CD4-positive, alpha-beta T cell treated with Interferon alpha-2 for 1 hour (primary cell): Measurements from ENCODE around the gene FILIP1L.

Experiments
- DNase-seq, 2 donors: peaks; one replicate each; pipeline ENCODE4 v3.0.0-alpha.2; 2020 to 2022

The FILIP1L gene

GRCh38 chr3:99947356-99947755 is 166.9 kb downstream of the FILIP1L start:
- no peak for DNase-seq

- no peak for DNase-seq
These were observed 168.8 kb downstream of the FILIP1L start for GRCh38 chr3:99945328-99945995.

- DNase-seq = no peak
These were observed 170.2 kb downstream of the FILIP1L start for GRCh38 chr3:99943931-99944761.

- DNase-seq = no peak
These were observed 173.1 kb downstream of the FILIP1L start for GRCh38 chr3:99941211-99941610.

GRCh38 chr3:99940350-99940749 is 174.0 kb downstream of the FILIP1L start:
- no peak for DNase-seq

GRCh38 chr3:99939876-99940275 is 174.4 kb downstream of the FILIP1L start:
- DNase-seq = no peak

DNA sequence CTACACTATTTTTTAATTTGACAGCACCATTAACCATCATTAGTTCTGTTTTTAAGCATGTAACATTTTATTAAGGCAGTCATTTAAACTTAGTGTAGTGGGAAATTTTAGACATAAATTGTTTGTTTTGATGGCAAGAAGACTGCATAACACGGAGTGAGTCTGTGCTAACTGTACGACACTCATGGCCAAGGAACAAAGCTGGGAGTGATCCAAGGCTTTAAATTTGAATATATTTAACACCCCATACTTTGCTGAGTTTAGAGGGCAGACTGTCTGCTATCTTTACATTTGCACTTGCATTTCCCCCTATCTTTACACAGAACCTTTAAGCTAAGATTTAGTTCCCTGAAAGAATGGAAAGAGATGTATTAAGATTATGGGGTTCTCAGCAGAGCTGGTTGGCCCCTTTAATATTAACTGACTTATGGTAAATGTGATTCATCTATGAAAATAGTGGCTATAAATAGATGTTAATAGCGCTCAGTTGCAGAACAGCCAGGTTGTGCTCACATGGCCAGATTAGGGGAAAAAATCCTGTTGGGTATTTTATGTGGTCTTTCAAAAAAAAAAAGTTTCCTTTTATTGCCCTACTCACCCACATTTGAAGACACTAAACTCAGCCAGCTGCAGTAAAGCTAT is 175.9 kb downstream of the FILIP1L start:
- no peak for DNase-seq

DNA sequence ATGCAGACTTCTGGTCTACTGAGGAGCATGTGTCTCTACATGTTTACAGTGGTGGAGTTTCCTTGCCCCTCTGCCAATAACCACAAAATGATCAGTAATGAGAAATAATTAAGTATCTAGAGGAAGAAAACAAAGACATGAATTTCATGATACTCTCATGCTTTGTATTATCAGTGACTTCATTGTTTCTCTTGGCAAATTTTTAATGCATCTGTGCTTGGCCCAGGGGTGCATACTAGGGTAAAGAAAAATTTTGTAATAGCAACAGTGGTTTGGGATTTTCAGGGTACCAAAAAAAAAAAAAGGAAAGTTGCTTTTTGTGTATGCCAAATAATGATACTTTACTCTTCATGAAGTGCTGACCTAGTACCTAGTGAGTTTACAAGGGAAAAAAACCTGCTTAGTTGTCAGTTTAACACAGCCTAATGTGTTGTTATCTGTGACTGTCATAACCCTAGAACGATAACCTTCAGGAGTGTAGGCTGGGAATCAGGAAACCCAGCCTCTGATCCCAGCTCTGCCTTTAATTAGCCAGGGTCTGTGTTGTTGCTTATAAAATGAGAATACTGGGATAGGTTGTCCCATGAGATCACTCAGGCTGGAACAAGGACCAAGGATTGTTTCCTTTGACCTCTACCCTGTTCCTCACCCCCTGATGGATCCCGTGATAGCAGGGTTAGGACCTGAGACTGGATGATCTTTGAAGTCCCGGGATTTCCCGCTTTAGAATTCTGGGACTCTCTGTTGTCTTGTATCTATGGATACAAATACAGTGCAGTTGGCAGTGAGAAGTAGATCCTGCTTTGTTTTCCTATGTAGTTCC is 179.1 kb downstream of the FILIP1L start:
- no peak for DNase-seq

DNA sequence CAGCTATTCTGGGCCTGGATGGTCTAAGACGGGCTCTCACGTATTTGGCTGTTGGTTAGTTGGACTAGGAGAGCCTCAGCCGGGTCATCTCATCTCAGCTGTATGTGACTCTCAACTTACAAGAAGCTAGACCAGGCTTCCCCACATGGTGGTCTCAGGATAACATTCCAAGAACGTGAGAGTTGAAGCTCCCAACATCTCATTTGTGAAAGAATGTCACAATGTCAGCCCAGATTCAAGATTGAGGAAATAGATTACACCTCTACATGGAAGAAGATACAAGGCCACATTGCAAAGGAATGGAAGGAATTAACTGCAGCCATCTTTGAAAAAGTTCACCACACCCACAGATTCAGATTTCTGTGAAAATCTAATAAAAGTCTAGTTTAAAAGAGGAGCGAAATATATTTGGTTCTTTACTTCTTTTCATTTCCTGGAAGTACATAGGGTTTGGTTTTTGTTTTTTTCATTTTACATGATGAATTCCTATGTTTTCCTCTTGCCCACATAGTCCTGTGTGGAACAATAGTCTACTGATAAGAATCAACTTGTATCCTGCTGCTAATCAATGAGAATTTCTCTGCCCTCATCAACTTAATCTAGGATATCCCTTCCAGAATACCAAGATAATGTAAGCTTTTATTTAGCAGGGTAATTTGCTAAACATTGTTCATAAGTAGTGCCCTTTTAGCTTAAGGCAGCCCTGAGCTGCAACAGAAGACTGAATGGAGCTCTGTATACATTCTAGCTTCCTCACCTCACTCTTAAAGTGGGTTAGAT is 180.1 kb downstream of the FILIP1L start:
- DNase-seq = no peak

GRCh38 chr3:99931059-99931458 is 183.2 kb downstream of the FILIP1L start:
- DNase-seq = no peak

DNA sequence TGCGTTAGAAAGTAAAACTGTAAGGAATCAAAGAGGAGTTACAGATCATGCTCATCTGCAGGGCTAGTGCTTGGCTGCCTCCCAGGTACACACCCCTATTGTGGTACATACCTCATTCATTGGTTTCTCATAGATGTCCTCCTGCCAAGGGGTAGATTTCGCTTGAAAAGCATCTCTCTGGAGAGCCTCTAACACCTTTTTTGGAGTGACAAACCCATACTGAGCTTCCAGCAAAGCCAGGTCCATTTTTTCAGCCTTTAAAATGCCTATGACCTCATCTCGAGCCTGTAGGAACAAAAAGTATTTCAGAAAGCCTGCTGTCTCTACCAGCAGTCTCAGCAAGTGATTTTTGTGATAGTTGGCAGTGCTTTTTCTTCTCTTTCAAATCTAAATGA is 184.6 kb downstream of the FILIP1L start:
- DNase-seq = no peak

GRCh38 chr3:99928771-99929744 is 185.2 kb downstream of the FILIP1L start:
- DNase-seq = no peak

DNA sequence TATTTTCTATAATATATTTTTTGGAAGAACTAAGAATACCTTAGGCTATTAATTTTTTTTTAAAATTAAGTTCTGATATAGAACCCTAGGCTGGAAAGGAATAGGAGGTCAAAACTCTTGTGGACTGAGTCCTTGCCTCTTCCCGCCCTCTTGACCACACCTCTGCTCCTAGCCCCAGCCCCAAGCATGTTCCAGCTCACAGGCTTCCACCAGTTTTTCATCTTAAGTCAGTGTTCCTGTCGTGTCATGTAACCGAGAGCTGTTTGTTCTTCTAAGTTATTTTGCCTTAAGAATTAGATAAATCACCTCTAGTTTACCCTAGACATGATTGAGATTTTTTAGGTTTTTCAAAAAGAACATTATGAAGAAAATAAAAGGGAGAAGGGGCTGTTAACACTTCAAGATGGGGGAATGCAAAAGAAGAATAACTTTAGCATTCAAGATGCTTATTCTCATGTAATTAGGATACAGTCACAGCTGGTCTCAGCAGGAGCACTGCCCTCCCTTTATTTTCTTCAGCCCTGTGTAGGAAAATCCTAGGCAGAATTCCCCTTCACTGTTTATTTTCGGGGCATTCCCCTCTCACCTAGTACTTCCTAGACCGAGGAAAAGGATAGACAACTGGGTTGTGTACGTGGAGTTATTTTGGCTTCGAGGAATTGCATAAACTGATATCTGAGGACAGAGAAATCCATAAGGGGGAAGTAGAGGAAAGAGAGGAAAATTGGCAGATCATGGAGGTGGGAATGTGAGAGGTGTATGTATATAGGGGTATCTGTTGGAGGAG is 186.4 kb downstream of the FILIP1L start:
- no peak for DNase-seq

- DNase-seq = no peak
These were observed 188.6 kb downstream of the FILIP1L start for GRCh38 chr3:99925584-99926230.

DNA sequence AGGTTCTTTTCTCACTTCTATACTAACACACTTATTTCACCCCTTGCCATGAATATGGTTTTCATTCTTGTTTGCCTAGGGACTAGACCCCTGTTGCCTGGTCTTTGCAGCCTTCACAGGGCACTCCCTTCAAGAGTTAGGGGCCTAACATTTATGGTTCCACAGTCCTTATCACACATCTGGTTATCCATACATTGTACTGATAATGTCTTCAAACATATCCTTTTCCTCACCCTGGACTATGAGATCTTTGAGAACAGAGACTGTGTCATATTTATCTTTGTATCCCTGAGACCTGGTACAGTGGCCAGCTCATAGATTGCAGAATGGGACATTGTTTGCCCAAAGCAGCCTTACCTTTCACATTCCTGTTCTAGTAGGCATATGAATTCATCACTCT is 190.4 kb downstream of the FILIP1L start:
- no peak for DNase-seq

- DNase-seq = no peak
These were observed 192.3 kb downstream of the FILIP1L start for GRCh38 chr3:99921986-99922385.

DNA sequence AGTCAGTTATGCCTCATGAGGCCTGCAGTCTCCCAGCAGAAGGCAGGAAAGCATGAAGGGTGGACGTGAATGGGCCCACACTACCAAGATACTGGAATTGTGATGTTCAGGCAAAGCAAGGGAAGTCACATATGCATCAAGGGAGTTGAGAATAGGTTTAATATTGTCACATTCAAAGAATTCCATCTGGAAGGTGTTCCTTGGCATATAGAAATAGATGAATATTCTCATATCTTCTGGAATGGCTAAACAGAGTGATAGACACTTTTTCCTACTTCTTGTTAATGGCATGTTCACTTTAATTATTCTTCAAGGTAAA is 193.0 kb downstream of the FILIP1L start:
- no peak for DNase-seq

DNA sequence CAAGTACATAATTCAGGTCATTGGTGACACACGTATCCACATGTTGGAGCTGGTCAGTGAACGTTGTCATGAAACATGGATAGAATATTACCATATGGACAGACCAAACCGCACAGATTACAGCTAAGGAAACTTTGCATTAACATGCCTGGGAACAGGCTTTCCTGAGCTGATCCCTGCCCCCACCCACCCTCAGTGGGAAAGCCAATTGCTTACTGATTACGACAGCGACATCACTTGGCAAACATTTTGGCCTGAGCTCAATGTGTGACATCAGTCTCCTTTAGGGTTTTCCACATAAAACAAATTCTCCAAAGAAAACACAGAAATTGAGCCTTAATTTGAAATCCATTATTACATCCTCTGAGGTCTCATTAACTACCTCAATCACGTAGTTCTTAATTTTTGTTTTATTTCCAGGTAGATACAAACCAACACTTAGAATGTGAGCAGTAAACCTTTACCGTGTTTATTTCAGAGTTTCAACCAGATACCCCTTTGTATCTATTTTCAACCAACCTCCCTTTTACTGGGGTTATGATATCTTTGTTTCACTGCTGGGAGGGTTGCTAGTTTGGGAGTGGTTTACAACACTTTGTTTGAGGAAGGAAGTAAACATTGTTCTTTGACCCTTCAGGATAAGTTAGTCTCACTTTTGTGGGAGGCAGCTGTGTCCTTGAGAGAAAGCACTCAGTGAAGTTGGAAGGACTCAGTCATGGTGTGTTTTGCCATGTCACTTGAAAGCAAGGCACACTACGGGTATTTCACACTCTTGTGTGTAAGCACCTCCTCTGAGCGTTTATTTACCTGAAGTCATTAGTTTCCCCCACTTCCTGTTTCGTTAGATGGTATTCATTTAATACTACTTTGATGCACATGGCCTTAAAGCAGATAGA is 193.6 kb downstream of the FILIP1L start:
- DNase-seq = no peak

DNA sequence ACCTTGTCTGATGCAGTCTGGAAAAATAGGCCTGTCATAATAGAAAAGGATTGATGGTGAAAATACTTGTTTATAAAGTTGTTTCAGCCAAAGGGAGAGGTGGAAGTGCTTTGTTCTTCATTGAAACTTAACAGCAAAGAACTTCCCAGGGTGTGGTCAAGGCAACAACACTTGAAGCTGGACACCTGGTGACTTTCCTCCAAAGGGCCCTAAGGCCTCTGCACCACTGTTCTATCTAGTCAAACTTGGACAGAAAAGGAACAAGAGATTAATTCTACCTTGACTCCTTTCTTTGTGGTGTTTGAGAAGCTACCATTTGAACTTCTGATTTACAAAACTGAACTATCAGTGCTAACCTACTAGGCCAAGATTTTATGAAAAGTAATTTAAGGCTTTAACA is 194.6 kb downstream of the FILIP1L start:
- DNase-seq = no peak
